Measurements from ENCODE around the gene LSAMP. TPM values are rescaled to one million over a fixed set of nuclear protein-coding genes. Genes with fewer than 3 reads are reported as not detected.

Gene LSAMP
- total RNA-seq, 6 experiments from 2014 or later = under 0.01 to 0.22 (median 0.12) TPM; not detected in 1

DNA sequence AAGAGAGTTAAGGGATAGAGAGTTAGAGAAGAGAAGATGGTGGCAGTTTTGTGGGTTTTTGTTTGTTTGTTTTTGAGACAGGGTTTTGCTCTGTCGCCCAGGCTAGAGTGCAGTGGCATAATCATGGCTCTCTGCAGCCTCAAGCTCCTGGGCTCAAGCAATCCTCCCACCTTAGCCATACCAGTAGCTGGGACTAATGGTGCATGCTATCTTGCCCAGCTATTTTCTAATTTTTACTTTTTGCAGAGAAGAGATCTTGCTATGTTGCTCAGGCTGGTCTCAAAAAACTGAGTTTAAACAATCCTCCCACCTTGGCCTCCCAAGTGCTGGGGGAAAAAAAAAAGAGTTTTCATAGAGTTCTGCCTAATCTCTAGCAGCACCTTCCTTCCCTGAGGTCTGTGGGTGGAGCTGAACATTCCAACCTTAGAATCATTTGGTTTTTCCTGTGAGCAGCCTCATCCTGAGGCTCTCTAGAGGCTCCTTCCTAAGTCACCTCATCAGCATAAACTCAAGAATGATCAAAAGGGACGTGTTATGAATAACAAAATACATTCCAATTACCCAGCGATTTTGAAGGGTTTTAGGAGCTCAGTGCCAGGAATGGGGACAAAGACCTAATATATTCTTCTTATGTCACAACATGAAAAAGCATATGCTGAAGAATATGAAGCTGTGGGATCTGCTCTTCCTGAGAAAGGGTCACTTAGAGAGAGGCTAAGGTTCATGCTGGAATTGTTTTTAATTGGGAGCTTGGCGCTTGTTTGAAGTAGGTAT, 180.6 kb downstream of the LSAMP start:
- WGBS (ENCODE audit: insufficient coverage, low coverage, low lambda C conversion rate, missing lambda C conversion rate) = 40% methylated on average over 4 of the region's 4 CpGs
- Histone ChIP-seq H3K4me3 (no peak overlapping the region), H3K9me3 (no peaks in the 10 kb centered on the region), H3K36me3 (no peaks in the 10 kb centered on the region), H3K27me3 (no peaks in the 10 kb centered on the region), H3K4me1 (no peaks in the 10 kb centered on the region), H3K27ac (no peak overlapping the region)
- TF ChIP-seq CTCF (IDR thresholded peaks at IDR 0.05) (no peak), POLR2A (IDR thresholded peaks at IDR 0.05) (no peak)
- no peak for DNase-seq
- intact Hi-C loops (cut with DNase I) = no loop called here
- no peak for ATAC-seq

DNA sequence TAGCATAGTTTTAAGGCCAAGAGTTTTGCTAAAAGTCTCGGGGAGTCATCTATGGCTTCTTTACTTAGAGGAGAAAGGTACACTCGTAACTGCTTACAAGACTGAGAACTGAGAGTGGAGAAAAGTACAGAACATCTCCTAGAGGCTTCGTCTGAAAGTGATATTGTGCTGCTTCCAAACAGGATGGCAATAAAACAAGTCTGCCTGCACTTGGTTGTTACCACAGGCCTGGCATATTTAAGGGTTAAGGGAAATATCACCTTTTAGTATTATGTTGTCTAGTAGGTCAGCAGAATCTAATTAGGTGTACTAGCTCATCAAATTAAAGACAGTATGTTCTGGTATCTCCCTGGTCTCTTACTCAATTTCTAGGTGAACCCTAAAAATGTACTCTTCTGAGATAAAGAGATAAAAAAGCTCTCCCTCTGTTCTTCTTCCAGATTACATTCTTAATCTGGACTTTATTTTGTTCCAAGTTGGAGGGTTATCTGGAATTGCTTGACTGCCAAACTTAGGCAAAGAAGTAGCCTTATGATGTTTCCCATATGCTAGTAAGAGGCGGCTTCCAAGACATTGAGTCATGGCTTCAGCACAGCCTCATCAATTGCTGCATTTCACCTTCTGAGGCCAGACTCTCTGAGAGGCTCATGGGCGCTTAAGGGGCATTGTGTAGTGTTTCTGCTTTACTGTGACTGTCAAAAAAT, 181.3 kb downstream of the LSAMP start:
- ATAC-seq = no peak
- intact Hi-C loops (cut with DNase I) = no loop called here
- no peak for TF ChIP-seq CTCF (IDR thresholded peaks at IDR 0.05)
- TF ChIP-seq POLR2A (IDR thresholded peaks at IDR 0.05) = no peak
- Histone ChIP-seq H3K36me3 (no peaks in the 10 kb centered on the region), H3K27me3 (no peaks in the 10 kb centered on the region), H3K27ac (no peak overlapping the region), H3K9me3 (no peaks in the 10 kb centered on the region), H3K4me1 (no peaks in the 10 kb centered on the region), H3K4me3 (no peak overlapping the region)
- DNase-seq = no peak
- 25% methylated on average over 5 of the region's 5 CpGs for WGBS (ENCODE audit: insufficient coverage, low coverage, low lambda C conversion rate, missing lambda C conversion rate)

- intact Hi-C loops (cut with DNase I) = no loop called here
- TF ChIP-seq CTCF (IDR thresholded peaks at IDR 0.05) (no peak), POLR2A (IDR thresholded peaks at IDR 0.05) (no peak)
- Histone ChIP-seq H3K36me3 (no peaks in the 10 kb centered on the region), H3K9me3 (no peaks in the 10 kb centered on the region), H3K27me3 (no peaks in the 10 kb centered on the region), H3K27ac (no peak overlapping the region), H3K4me1 (no peaks in the 10 kb centered on the region), H3K4me3 (no peak overlapping the region)
- ATAC-seq (no peak), DNase-seq (no peak)
- 6% methylated on average over 2 of the region's 2 CpGs for WGBS (ENCODE audit: insufficient coverage, low coverage, low lambda C conversion rate, missing lambda C conversion rate)
Observed at GRCh38 chr3:116260491-116260890, 184.8 kb downstream of the LSAMP start.

- Histone ChIP-seq H3K4me3 (no peak overlapping the region), H3K4me1 (no peaks in the 10 kb centered on the region), H3K27ac (no peak overlapping the region), H3K27me3 (no peaks in the 10 kb centered on the region), H3K9me3 (no peaks in the 10 kb centered on the region), H3K36me3 (no peaks in the 10 kb centered on the region)
- intact Hi-C loops (cut with DNase I) = no loop called here
- DNase-seq (no peak), ATAC-seq (no peak)
- TF ChIP-seq CTCF (IDR thresholded peaks at IDR 0.05) = no peak
- TF ChIP-seq POLR2A (IDR thresholded peaks at IDR 0.05) = no peak
Observed at GRCh38 chr3:116259984-116260383, 185.3 kb downstream of the LSAMP start.
